Neutrophil (primary cell): ENCODE results near the gene C1orf21.

ENCODE experiments used
- H3K27ac ChIP-seq: fragments of 200-600 bp; sonication (generic); 2 replicates; pipeline ENCODE4 v1.5.1; 2016; ENCODE audit warnings: mild to moderate bottlenecking, moderate library complexity
- H3K27me3 ChIP-seq: fragments of 200-600 bp; sonication (generic); 2 replicates; pipeline ENCODE4 v1.6.0; 2016; ENCODE audit warnings: mild to moderate bottlenecking
- H3K36me3 ChIP-seq: fragments of 200-600 bp; sonication (generic); 2 replicates; pipeline ENCODE4 v1.5.1; 2017
- H3K4me1 ChIP-seq, 2 experiments: fragments of 200-600 bp in 1 of 2; sonication (generic) in 1 of 2; 1 replicate in 1 of 2; 2 replicates in 1 of 2; pipeline versions ENCODE4 v1.5.1 to v1.6.1; 2013 to 2016; ENCODE audit warnings: low read depth in 1 of 2, low read length in 1 of 2, mild to moderate bottlenecking in 1 of 2, moderate library complexity in 1 of 2; ENCODE audit not compliant: control insufficient read depth in 1 of 2, insufficient read depth in 1 of 2
- H3K4me3 ChIP-seq, 2 experiments: fragments of 200-600 bp in 1 of 2; sonication (generic) in 1 of 2; 1 replicate in 1 of 2; 2 replicates in 1 of 2; pipeline ENCODE4 v1.5.1; 2013 to 2016; ENCODE audit warnings: low read depth in 1 of 2, low read length in 1 of 2, mild to moderate bottlenecking in 1 of 2, moderate library complexity in 1 of 2
- H3K9me3 ChIP-seq: fragments of 200-600 bp; sonication (generic); 2 replicates; pipeline ENCODE4 v1.5.1; 2016
- TF ChIP-seq, protein P1 (sequence below): fragments of 200-600 bp; sonication (generic); IDR thresholded peaks from 2 replicates; pipeline ENCODE4 v1.5.1; 2016; ENCODE audit warnings: antibody characterized with exemption

Gene C1orf21

DNA sequence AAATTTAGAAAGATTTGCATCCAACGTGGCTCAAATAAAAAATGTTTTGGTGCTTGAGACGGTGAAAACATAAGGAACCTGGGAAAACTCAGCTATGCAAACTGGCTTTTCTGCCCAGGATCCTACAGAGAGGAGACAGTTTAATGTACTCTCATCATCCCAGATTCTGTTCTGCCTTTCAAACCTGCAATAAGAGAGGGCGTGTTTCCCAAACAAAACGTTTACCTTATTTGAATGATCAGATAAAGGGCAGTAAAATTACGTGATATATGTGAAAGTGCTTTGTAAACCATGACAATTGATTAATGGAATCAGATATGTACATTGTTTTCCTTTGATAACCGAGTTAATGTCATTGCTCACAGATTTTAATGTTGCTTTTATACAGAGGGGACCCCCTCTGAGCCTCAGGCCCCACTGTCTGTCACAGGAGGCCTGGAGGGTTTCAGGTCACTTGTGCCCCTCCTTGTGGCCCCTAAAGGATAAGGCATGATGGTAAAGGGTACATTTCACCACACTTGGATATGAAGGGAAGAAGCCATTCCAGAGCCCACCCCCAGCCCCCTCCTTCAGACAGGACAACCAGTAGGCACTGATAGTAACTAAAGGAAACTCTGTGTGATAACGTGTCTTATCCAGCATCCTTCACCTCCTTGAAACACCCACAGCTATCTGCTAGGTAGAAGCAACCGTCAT, 210.3 kb downstream of the C1orf21 start:
- H3K36me3 ChIP-seq: no peaks in the 10 kb centered on the region
- H3K27ac ChIP-seq: no peak overlapping the region
- TF ChIP-seq, protein P1, sequence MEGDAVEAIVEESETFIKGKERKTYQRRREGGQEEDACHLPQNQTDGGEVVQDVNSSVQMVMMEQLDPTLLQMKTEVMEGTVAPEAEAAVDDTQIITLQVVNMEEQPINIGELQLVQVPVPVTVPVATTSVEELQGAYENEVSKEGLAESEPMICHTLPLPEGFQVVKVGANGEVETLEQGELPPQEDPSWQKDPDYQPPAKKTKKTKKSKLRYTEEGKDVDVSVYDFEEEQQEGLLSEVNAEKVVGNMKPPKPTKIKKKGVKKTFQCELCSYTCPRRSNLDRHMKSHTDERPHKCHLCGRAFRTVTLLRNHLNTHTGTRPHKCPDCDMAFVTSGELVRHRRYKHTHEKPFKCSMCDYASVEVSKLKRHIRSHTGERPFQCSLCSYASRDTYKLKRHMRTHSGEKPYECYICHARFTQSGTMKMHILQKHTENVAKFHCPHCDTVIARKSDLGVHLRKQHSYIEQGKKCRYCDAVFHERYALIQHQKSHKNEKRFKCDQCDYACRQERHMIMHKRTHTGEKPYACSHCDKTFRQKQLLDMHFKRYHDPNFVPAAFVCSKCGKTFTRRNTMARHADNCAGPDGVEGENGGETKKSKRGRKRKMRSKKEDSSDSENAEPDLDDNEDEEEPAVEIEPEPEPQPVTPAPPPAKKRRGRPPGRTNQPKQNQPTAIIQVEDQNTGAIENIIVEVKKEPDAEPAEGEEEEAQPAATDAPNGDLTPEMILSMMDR: no peak
- H3K27me3 ChIP-seq: no peaks in the 10 kb centered on the region
- H3K4me3 ChIP-seq: no peak overlapping the region
- no peaks in the 10 kb centered on the region for H3K9me3 ChIP-seq
- no peaks in the 10 kb centered on the region for H3K4me1 ChIP-seq

DNA sequence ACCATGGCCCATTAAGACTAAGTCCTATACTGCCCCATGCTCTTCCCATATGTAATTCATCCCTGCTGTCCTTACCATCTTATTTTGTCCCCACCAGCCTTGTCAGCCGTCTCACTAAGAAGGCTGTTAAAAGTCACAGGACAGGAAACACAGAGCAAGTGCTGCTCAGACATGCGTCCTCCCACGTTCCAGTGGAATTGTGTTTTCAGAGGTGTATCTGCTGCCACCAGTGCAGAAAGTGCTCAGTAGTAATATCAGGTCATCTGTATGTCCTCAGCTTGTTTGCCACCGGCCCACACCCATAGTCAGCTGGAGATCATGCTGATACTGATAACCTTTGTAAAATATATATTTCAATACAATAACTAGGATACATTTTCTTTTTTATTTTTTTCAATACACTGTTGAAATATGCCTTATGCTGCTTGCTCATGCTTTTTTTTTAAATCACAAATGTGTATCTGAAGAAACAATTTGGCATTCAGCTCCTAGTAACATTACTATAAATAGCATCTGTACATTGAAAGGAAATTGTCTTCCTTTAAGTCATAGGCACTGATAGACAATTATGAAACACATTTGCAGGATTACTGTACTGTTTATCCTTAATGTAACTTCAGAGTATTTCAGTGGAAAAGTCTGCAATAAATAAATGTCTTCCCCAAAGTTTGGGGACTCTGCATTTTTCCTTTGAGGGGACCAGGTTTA, 211.0 kb downstream of the C1orf21 start:
- no peaks in the 10 kb centered on the region for H3K4me1 ChIP-seq
- H3K9me3 ChIP-seq: no peaks in the 10 kb centered on the region
- no peaks in the 10 kb centered on the region for H3K36me3 ChIP-seq
- H3K27ac ChIP-seq: no peak overlapping the region
- H3K27me3 ChIP-seq: no peaks in the 10 kb centered on the region
- no peak overlapping the region for H3K4me3 ChIP-seq
- TF ChIP-seq, protein P1: no peak

DNA sequence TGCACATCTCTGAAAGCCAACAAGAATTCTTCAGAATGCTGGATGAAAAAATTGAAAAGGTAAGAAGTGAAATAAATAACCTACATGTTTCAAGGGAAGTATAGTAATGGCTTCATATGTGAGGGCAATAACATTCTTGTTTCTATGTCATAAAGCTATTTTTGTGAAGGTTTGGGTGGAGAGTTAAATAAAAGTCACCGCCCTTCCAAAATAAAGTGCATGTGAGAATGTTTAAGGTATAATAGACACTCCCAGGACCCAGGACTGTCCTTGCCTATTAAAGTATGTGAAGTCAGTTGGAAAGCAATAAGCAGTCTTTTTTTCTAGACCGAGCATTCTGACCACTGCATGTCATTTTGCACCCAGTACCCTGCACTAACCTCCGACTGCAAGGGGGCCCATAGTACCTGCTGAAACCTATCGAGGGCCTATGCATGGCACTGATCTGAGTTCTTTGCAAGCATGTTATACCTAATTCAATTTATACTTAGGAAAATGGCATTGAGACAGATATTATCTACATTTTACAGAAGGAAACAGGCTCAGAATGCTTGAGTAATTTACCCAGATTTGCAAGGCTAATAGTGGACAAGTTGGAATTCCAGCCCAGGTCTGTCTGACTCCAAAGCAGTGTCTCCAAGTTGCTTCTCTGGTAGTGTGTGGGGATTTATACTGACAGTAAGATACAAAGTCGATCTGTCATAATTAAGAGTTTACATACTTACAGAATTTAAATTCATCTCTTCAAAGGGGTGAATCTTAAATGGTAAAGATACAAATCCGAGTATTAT, 211.8 kb downstream of the C1orf21 start:
- no peak overlapping the region for H3K4me3 ChIP-seq
- no peaks in the 10 kb centered on the region for H3K9me3 ChIP-seq
- no peaks in the 10 kb centered on the region for H3K27me3 ChIP-seq
- no peak overlapping the region for H3K27ac ChIP-seq
- no peaks in the 10 kb centered on the region for H3K36me3 ChIP-seq
- H3K4me1 ChIP-seq: no peaks in the 10 kb centered on the region
- TF ChIP-seq, protein P1: no peak

DNA sequence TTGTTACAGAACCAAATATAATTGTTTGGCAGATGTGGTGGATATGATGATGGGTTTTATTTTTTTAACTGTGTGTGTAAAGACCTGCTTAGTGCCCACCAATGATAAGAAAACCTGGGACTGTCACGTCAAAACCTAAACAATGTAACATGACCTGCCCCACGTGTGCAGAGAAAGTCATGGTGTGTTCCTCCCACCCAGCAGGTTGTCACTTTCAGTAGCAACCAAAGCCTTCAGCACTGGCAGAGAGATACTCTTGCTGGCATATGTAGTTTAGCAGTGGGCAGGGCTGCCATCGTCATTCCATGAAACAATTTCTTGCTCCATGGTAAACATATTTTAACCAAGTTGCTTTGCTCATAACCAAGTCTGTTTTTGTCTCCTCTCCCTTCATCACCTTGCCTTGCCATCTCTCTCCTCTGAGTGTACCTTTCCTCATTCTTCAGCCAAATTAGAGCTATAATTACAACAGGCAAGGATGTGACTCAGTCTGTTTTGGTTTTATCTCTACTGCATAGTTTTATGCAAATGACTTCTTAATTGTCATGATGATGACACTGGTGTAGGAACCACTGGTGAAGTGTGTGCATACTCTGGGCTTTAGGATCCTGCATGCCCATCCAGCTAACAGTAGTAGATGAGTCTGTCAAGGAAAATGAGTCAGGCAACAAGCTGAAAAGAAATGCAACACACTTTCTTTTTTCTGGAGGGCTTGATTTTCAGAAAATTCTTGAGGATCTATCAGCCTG, 217.5 kb downstream of the C1orf21 start:
- Histone ChIP-seq H3K9me3 (no peaks in the 10 kb centered on the region), H3K36me3 (no peaks in the 10 kb centered on the region), H3K27ac (no peak overlapping the region), H3K4me1 (no peaks in the 10 kb centered on the region), H3K4me3 (no peak overlapping the region), H3K27me3 (no peaks in the 10 kb centered on the region)
- TF ChIP-seq, protein P1: no peak

DNA sequence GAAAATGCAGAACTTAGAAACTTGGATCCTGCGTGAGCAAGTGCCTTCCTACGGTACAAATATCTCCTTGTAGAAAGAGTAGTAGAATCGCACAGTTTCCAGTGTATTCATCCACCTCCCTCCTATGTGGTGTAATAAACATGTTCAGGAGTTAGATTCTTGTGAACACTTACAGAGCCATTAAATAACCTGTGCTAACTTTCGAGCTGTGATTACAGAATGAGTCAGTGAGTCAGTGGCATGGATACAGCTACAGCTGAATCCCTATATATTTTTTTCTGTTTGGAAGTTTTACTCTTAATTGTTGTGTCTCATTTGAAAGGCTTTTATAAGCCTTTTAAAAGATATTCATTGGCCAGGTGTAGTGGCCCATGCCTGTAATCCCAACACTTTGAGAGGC, 219.1 kb downstream of the C1orf21 start:
- no peaks in the 10 kb centered on the region for H3K4me1 ChIP-seq
- no peaks in the 10 kb centered on the region for H3K9me3 ChIP-seq
- H3K36me3 ChIP-seq: no peaks in the 10 kb centered on the region
- H3K4me3 ChIP-seq: no peak overlapping the region
- TF ChIP-seq, protein P1: no peak
- no peak overlapping the region for H3K27ac ChIP-seq
- no peaks in the 10 kb centered on the region for H3K27me3 ChIP-seq
